ENCODE results near the gene PFN1.

PFN1 gene

DNA sequence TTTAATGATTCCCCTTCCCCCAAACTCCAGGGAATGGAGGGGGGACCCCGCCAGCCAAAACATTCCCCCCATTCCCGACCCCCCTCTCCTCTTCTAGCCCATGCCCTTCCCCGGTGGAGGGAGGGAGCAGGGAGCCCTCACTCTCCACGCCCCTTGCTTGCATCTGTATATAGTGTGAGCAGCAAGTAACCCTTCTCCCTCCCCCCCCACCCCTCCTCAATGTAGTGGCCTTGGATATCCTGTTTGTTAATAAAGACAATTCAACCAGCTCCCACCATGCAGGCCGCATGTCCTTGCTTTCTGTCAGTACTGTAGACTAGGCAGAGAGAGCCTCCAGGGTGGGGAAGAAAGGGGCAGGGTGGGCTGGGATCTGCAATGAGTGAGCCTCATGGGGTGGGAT, 50.5 kb downstream of the PFN1 start:
- TF ChIP-seq RAD21 (IDR thresholded peaks at IDR 0.05; ENCODE audit: low read depth): no peak
- TF ChIP-seq TEAD4 (IDR thresholded peaks at IDR 0.05): no peak
- no peak for TF ChIP-seq YY1 (IDR thresholded peaks at IDR 0.05; ENCODE audit: low read depth)
- TF ChIP-seq, protein P1, sequence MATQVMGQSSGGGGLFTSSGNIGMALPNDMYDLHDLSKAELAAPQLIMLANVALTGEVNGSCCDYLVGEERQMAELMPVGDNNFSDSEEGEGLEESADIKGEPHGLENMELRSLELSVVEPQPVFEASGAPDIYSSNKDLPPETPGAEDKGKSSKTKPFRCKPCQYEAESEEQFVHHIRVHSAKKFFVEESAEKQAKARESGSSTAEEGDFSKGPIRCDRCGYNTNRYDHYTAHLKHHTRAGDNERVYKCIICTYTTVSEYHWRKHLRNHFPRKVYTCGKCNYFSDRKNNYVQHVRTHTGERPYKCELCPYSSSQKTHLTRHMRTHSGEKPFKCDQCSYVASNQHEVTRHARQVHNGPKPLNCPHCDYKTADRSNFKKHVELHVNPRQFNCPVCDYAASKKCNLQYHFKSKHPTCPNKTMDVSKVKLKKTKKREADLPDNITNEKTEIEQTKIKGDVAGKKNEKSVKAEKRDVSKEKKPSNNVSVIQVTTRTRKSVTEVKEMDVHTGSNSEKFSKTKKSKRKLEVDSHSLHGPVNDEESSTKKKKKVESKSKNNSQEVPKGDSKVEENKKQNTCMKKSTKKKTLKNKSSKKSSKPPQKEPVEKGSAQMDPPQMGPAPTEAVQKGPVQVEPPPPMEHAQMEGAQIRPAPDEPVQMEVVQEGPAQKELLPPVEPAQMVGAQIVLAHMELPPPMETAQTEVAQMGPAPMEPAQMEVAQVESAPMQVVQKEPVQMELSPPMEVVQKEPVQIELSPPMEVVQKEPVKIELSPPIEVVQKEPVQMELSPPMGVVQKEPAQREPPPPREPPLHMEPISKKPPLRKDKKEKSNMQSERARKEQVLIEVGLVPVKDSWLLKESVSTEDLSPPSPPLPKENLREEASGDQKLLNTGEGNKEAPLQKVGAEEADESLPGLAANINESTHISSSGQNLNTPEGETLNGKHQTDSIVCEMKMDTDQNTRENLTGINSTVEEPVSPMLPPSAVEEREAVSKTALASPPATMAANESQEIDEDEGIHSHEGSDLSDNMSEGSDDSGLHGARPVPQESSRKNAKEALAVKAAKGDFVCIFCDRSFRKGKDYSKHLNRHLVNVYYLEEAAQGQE (IDR thresholded peaks at IDR 0.05; ENCODE audit: low read depth): no peak
- no peak for TF ChIP-seq TCF12 (IDR thresholded peaks at IDR 0.05; ENCODE audit: low read depth)
- no peak for TF ChIP-seq FOXM1 (IDR thresholded peaks at IDR 0.05; ENCODE audit: borderline replicate concordance, low read depth)
- TF ChIP-seq CREB1 (IDR thresholded peaks at IDR 0.05; ENCODE audit: low read depth): no peak
- TF ChIP-seq, protein P2, sequence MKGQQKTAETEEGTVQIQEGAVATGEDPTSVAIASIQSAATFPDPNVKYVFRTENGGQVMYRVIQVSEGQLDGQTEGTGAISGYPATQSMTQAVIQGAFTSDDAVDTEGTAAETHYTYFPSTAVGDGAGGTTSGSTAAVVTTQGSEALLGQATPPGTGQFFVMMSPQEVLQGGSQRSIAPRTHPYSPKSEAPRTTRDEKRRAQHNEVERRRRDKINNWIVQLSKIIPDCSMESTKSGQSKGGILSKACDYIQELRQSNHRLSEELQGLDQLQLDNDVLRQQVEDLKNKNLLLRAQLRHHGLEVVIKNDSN (IDR thresholded peaks at IDR 0.05): no peak
- TF ChIP-seq TAF1 (IDR thresholded peaks at IDR 0.05; ENCODE audit: low read depth): no peak
- no peak for TF ChIP-seq ZBTB7A (IDR thresholded peaks at IDR 0.05; ENCODE audit: low read depth)
- TF ChIP-seq, protein P3, sequence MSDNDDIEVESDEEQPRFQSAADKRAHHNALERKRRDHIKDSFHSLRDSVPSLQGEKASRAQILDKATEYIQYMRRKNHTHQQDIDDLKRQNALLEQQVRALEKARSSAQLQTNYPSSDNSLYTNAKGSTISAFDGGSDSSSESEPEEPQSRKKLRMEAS (IDR thresholded peaks at IDR 0.05): no peak
- no peak for TF ChIP-seq EP300 (IDR thresholded peaks at IDR 0.05; ENCODE audit: borderline replicate concordance)
- no peak for TF ChIP-seq NFIC (IDR thresholded peaks at IDR 0.05)
- no peak for TF ChIP-seq CEBPB (IDR thresholded peaks at IDR 0.05)
- TF ChIP-seq EGR1 (IDR thresholded peaks at IDR 0.05): no peak

DNA sequence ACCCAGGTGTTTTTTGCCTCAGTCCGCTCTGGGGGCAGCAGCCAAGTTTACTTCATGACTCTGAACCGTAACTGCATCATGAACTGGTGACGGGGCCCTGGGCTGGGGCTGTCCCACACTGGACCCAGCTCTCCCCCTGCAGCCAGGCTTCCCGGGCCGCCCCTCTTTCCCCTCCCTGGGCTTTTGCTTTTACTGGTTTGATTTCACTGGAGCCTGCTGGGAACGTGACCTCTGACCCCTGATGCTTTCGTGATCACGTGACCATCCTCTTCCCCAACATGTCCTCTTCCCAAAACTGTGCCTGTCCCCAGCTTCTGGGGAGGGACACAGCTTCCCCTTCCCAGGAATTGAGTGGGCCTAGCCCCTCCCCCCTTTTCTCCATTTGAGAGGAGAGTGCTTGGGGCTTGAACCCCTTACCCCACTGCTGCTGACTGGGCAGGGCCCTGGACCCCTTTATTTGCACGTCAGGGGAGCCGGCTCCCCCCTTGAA, 51.1 kb downstream of the PFN1 start:
- TF ChIP-seq EP300 (IDR thresholded peaks at IDR 0.05; ENCODE audit: borderline replicate concordance): no peak
- TF ChIP-seq, protein P2 (IDR thresholded peaks at IDR 0.05): peak; percentile 61

DNA sequence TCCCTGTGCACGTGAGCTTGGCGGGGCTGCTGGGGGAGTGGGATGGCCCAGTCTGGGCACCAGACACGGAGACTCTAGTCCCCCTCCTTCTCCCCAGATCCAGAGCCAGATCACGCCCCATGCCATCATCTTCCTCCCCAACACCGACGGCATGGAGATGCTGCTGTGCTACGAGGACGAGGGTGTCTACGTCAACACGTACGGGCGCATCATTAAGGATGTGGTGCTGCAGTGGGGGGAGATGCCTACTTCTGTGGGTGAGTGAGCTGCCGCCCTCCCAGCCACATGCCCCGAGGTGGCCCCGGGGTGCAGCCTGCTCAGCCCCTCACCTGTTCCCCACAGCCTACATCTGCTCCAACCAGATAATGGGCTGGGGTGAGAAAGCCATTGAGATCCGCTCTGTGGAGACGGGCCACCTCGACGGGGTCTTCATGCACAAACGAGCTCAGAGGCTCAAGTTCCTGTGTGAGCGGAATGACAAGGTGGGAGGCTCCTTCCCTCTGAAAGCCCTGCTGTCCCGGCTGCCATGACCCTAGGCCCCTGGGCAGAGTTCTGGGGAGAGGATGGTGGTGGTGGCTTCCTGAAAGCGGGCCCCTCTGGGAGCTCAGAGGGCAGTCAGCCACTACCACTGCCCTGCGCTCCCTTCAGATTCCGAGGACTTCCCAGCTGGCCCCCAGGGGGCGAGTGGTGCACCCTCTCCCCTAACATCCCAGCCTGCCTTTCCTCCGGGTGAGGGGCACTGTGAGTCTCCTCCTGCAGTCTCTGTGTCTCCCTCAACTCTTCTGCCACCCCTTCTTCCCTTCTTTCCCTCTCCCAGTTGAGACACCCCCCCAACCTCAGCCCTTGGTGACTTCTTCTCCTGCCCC, 51.8 kb downstream of the PFN1 start:
- no peak for TF ChIP-seq CREB1 (IDR thresholded peaks at IDR 0.05; ENCODE audit: low read depth)
- TF ChIP-seq CEBPB (IDR thresholded peaks at IDR 0.05): no peak
- no peak for TF ChIP-seq YY1 (IDR thresholded peaks at IDR 0.05; ENCODE audit: low read depth)
- TF ChIP-seq, protein P2 (IDR thresholded peaks at IDR 0.05): no peak
- TF ChIP-seq ZBTB7A (IDR thresholded peaks at IDR 0.05; ENCODE audit: low read depth): no peak
- TF ChIP-seq TCF12 (IDR thresholded peaks at IDR 0.05; ENCODE audit: low read depth): no peak
- TF ChIP-seq NFIC (IDR thresholded peaks at IDR 0.05): no peak
- no peak for TF ChIP-seq TEAD4 (IDR thresholded peaks at IDR 0.05)
- no peak for TF ChIP-seq RAD21 (IDR thresholded peaks at IDR 0.05; ENCODE audit: low read depth)
- no peak for TF ChIP-seq FOXM1 (IDR thresholded peaks at IDR 0.05; ENCODE audit: borderline replicate concordance, low read depth)
- no peak for TF ChIP-seq TAF1 (IDR thresholded peaks at IDR 0.05; ENCODE audit: low read depth)
- no peak for TF ChIP-seq EGR1 (IDR thresholded peaks at IDR 0.05)
- TF ChIP-seq, protein P3 (IDR thresholded peaks at IDR 0.05): no peak
- TF ChIP-seq, protein P1 (IDR thresholded peaks at IDR 0.05; ENCODE audit: low read depth): no peak

GRCh38 chr17:4895657-4896331, 52.5 kb downstream of the PFN1 start:
- TF ChIP-seq, protein P2 (IDR thresholded peaks at IDR 0.05): no peak
- no peak for TF ChIP-seq CREB1 (IDR thresholded peaks at IDR 0.05; ENCODE audit: low read depth)
- TF ChIP-seq ZBTB7A (IDR thresholded peaks at IDR 0.05; ENCODE audit: low read depth): no peak
- no peak for TF ChIP-seq RAD21 (IDR thresholded peaks at IDR 0.05; ENCODE audit: low read depth)
- TF ChIP-seq EGR1 (IDR thresholded peaks at IDR 0.05): no peak
- TF ChIP-seq TCF12 (IDR thresholded peaks at IDR 0.05; ENCODE audit: low read depth): no peak
- TF ChIP-seq, protein P3 (IDR thresholded peaks at IDR 0.05): no peak
- TF ChIP-seq, protein P1 (IDR thresholded peaks at IDR 0.05; ENCODE audit: low read depth): no peak
- TF ChIP-seq EP300 (IDR thresholded peaks at IDR 0.05; ENCODE audit: borderline replicate concordance): no peak
- no peak for TF ChIP-seq TAF1 (IDR thresholded peaks at IDR 0.05; ENCODE audit: low read depth)
- no peak for TF ChIP-seq FOXM1 (IDR thresholded peaks at IDR 0.05; ENCODE audit: borderline replicate concordance, low read depth)
- TF ChIP-seq NFIC (IDR thresholded peaks at IDR 0.05): no peak
- no peak for TF ChIP-seq CEBPB (IDR thresholded peaks at IDR 0.05)
- TF ChIP-seq TEAD4 (IDR thresholded peaks at IDR 0.05): no peak
- no peak for TF ChIP-seq YY1 (IDR thresholded peaks at IDR 0.05; ENCODE audit: low read depth)

Data from Ishikawa (cell line).